SK-N-SH treated with all-trans-retinoic acid at 6 μM for 48 hours (cell line): ENCODE data around the gene TM9SF3.

ENCODE experiments used
- ATAC-seq: fragments of 200-7000 bp; cut with Tn5 transposase; 3 replicates; pipeline ENCODE4 v1.9.1; 2020; ENCODE audit warnings: mild to moderate bottlenecking, moderate library complexity
- ARNTL ChIP-seq: fragments of 450-650 bp; formaldehyde crosslinking; IDR thresholded peaks from 2 replicates; pipeline ENCODE4 v1.5.0; 2020; ENCODE audit warnings: low read depth, mild to moderate bottlenecking, moderate library complexity, borderline replicate concordance
- CREB5 ChIP-seq: fragments of 250-450 bp; sonication (Bioruptor Pico); IDR thresholded peaks from 2 replicates; pipeline ENCODE4 v1.5.1; 2020; ENCODE audit warnings: low read depth, mild to moderate bottlenecking, moderate library complexity
- CSDC2 ChIP-seq: fragments of 250-450 bp; sonication (Bioruptor Pico); IDR thresholded peaks from 2 replicates; pipeline ENCODE4 v1.5.0; 2020; ENCODE audit warnings: mild to moderate bottlenecking, moderate library complexity
- CSRNP3 ChIP-seq: fragments of 250-450 bp; sonication (Bioruptor Pico); IDR thresholded peaks from 2 replicates; pipeline ENCODE4 v1.5.1; 2021; ENCODE audit warnings: mild to moderate bottlenecking, moderate library complexity
- ESRRG ChIP-seq: fragments of 250-450 bp; sonication (Bioruptor Pico); IDR thresholded peaks from 2 replicates; pipeline ENCODE4 v1.6.1; 2021; ENCODE audit warnings: mild to moderate bottlenecking
- GLIS3 ChIP-seq: fragments of 250-450 bp; sonication (Bioruptor Pico); IDR thresholded peaks from 2 replicates; pipeline ENCODE4 v1.5.0; 2020; ENCODE audit warnings: mild to moderate bottlenecking, moderate library complexity
- ISL1 ChIP-seq: fragments of 250-450 bp; sonication (Bioruptor Pico); IDR thresholded peaks from 2 replicates; pipeline ENCODE4 v2.1.2; 2022; ENCODE audit warnings: mild to moderate bottlenecking, moderate library complexity
- OSR1 ChIP-seq: fragments of 250-450 bp; sonication (Bioruptor Pico); IDR thresholded peaks from 2 replicates; pipeline ENCODE4 v1.8.0; 2022; ENCODE audit warnings: moderate library complexity, mild to moderate bottlenecking, inconsistent platforms
- PATZ1 ChIP-seq: fragments of 250-450 bp; sonication (Bioruptor Pico); IDR thresholded peaks from 2 replicates; pipeline ENCODE4 v1.8.0; 2020; ENCODE audit warnings: mild to moderate bottlenecking, moderate library complexity, borderline replicate concordance
- POU6F1 ChIP-seq: fragments of 250-450 bp; sonication (Bioruptor Pico); IDR thresholded peaks from 2 replicates; pipeline ENCODE4 v1.8.0; 2021; ENCODE audit warnings: low read depth, mild to moderate bottlenecking, moderate library complexity, borderline replicate concordance
- PPARA ChIP-seq: fragments of 250-450 bp; sonication (Bioruptor Pico); IDR thresholded peaks from 2 replicates; pipeline ENCODE4 v1.5.0; 2020; ENCODE audit warnings: mild to moderate bottlenecking, borderline replicate concordance
- RARB ChIP-seq: fragments of 250-450 bp; sonication (Bioruptor Pico); IDR thresholded peaks from 2 replicates; pipeline ENCODE4 v1.8.0; 2021; ENCODE audit warnings: mild to moderate bottlenecking, moderate library complexity
- SNAI2 ChIP-seq: fragments of 250-450 bp; sonication (Bioruptor Pico); IDR thresholded peaks from 2 replicates; pipeline ENCODE4 v1.5.0; 2020; ENCODE audit warnings: mild to moderate bottlenecking, moderate library complexity
- TCF4 ChIP-seq: fragments of 250-450 bp; sonication (Bioruptor Pico); IDR thresholded peaks from 2 replicates; pipeline ENCODE4 v1.8.0; 2021; ENCODE audit warnings: mild to moderate bottlenecking, moderate library complexity, borderline replicate concordance
- TOX ChIP-seq: fragments of 250-450 bp; sonication (Bioruptor Pico); IDR thresholded peaks from 2 replicates; pipeline ENCODE4 v1.8.0; 2021; ENCODE audit warnings: mild to moderate bottlenecking, moderate library complexity, borderline replicate concordance
- ZC3H10 ChIP-seq: fragments of 250-450 bp; sonication (Bioruptor Pico); IDR thresholded peaks from 2 replicates; pipeline ENCODE4 v1.5.1; 2021; ENCODE audit warnings: mild to moderate bottlenecking, moderate library complexity
- ZFP30 ChIP-seq: fragments of 450-650 bp; formaldehyde crosslinking; IDR thresholded peaks from 2 replicates; pipeline ENCODE4 v1.5.0; 2022; ENCODE audit warnings: mild to moderate bottlenecking, moderate library complexity
- ZNF565 ChIP-seq: fragments of 450-650 bp; formaldehyde crosslinking; conservative IDR thresholded peaks from 2 replicates; pipeline ENCODE4 v1.5.0; 2020; ENCODE audit warnings: low read depth, mild to moderate bottlenecking, moderate library complexity
- ZNF70 ChIP-seq: fragments of 450-650 bp; formaldehyde crosslinking; IDR thresholded peaks from 2 replicates; pipeline ENCODE4 v1.5.0; 2020; ENCODE audit warnings: mild to moderate bottlenecking, moderate library complexity
- ZNF8 ChIP-seq: fragments of 450-650 bp; formaldehyde crosslinking; IDR thresholded peaks from 2 replicates; pipeline ENCODE4 v1.5.0; 2020; ENCODE audit warnings: mild to moderate bottlenecking, moderate library complexity

Gene TM9SF3

GRCh38 chr10:96538683-96539082 lies 48.1 kb downstream of the TM9SF3 start:
- ATAC-seq = no peak
- TF ChIP-seq PATZ1 (CRISPR knock-in tag) (no peak), CREB5 (CRISPR knock-in tag) (no peak), CSRNP3 (CRISPR knock-in tag) (no peak)
- TF ChIP-seq, all 23 proteins: peak for 0

- TF ChIP-seq CSRNP3 (CRISPR knock-in tag) = no peak
- TF ChIP-seq ARNTL (CRISPR knock-in tag) = no peak
- TF ChIP-seq POU6F1 = no peak
- TF ChIP-seq CSDC2 = no peak
- no peak for TF ChIP-seq TOX (CRISPR knock-in tag)
- ATAC-seq = no peak
Measured at GRCh38 chr10:96536129-96536528, 50.7 kb downstream of the TM9SF3 start.

- no peak for ATAC-seq
- no peak for TF ChIP-seq CREB5 (CRISPR knock-in tag)
- TF ChIP-seq SNAI2 (CRISPR knock-in tag) = no peak
- no peak for TF ChIP-seq TOX (CRISPR knock-in tag)
- no peak for TF ChIP-seq ESRRG
- TF ChIP-seq OSR1 (CRISPR knock-in tag) = no peak
- TF ChIP-seq ZFP30 (CRISPR knock-in tag) = no peak
- no peak for TF ChIP-seq CSDC2
- no peak for TF ChIP-seq ISL1 (CRISPR knock-in tag)
- no peak for TF ChIP-seq ZC3H10 (CRISPR knock-in tag)
- no peak for TF ChIP-seq ZNF70
- TF ChIP-seq TCF4 (CRISPR knock-in tag) = no peak
- no peak for TF ChIP-seq ZNF565
- TF ChIP-seq ZNF8 = no peak
- TF ChIP-seq GLIS3 (CRISPR knock-in tag) = no peak
- TF ChIP-seq RARB = no peak
- TF ChIP-seq PATZ1 (CRISPR knock-in tag) = no peak
- TF ChIP-seq PPARA (CRISPR knock-in tag) = no peak
Measured at GRCh38 chr10:96532523-96532922, 54.3 kb downstream of the TM9SF3 start.
